Panc1 (cell line): ENCODE results near the gene KRT38. TPM values are rescaled to one million over a fixed set of nuclear protein-coding genes. Genes with fewer than 3 reads are reported as not detected.
"Not testable (repeated sequence)": the region's sequence is repeated elsewhere in the genome, so short reads cannot be mapped to it uniquely, and the experiment has no call there.

ENCODE experiments used
- ATAC-seq: fragments of 200-7000 bp; cut with Tn5 transposase; 2 replicates; pipeline ENCODE4 v1.9.1; 2020; ENCODE audit warnings: mild to moderate bottlenecking, moderate library complexity
- BruUV-seq: library from RNA; stranded (reverse); fragments of 400-500 nt; replicated peaks from 2 replicates; lab custom pipeline; 2021; lab: Mats Ljungman, UMichigan
- CTCF ChIA-PET: fragments of 300-600 bp; sonication (Branson Sonifier 250); formaldehyde crosslinking; loops from one replicate; lab custom pipeline; 2022; ENCODE audit warnings: antibody characterized with exemption; lab: Charles Lee
- POLR2A ChIA-PET: fragments of 300-600 bp; sonication (Branson Sonifier 250); formaldehyde crosslinking; loops from one replicate; lab custom pipeline; 2022; ENCODE audit warnings: antibody characterized with exemption; lab: Charles Lee
- DNase-seq: peaks from one replicate; pipeline ENCODE4 v3.0.0-alpha.2; 2010; ENCODE audit warnings: low read depth, low spot score
- H3K27ac ChIP-seq: 2 replicates; pipeline ENCODE4 v1.5.1; 2011; ENCODE audit warnings: mild to moderate bottlenecking, low read length, inconsistent platforms
- H3K27me3 ChIP-seq: fragments of 200-500 bp; sonication (Bioruptor generic); 2 replicates; pipeline ENCODE4 v1.6.0; 2014; ENCODE audit warnings: low read length, inconsistent platforms; ENCODE audit not compliant: control insufficient read depth, insufficient read depth
- H3K36me3 ChIP-seq: fragments of 200-500 bp; sonication (Bioruptor generic); 2 replicates; pipeline ENCODE4 v1.5.1; 2014; ENCODE audit warnings: inconsistent platforms, mild to moderate bottlenecking, low read length, moderate library complexity; ENCODE audit not compliant: control insufficient read depth, insufficient read depth
- H3K4me1 ChIP-seq: 2 replicates; pipeline ENCODE4 v1.5.1; 2011; ENCODE audit warnings: inconsistent platforms, mild to moderate bottlenecking, low read length, moderate library complexity; ENCODE audit not compliant: control insufficient read depth, insufficient read depth
- H3K4me3 ChIP-seq, 2 experiments: 2 replicates each; pipeline ENCODE4 v1.5.1; 2011 to 2012; ENCODE audit warnings: low read depth in 2 of 2, low read length in 2 of 2, mild to moderate bottlenecking in 2 of 2, inconsistent platforms in 1 of 2, moderate library complexity in 1 of 2
- H3K9me3 ChIP-seq: fragments of 200-500 bp; sonication (Bioruptor generic); 2 replicates; pipeline ENCODE4 v1.5.1; 2014; ENCODE audit warnings: low read depth, mild to moderate bottlenecking, inconsistent platforms, low read length, moderate library complexity; ENCODE audit not compliant: control insufficient read depth, insufficient read depth
- POLR2AphosphoS5 ChIP-seq: IDR thresholded peaks from 2 replicates; pipeline ENCODE4 v1.6.1; 2012; ENCODE audit warnings: mild to moderate bottlenecking, low read depth, low read length, moderate library complexity
- SIN3A ChIP-seq: IDR thresholded peaks from 2 replicates; pipeline ENCODE4 v1.6.1; 2012; ENCODE audit warnings: low read depth, mild to moderate bottlenecking, low read length, moderate library complexity, borderline replicate concordance; ENCODE audit not compliant: insufficient read depth
- TCF7L2 ChIP-seq: IDR thresholded peaks from 2 replicates; pipeline ENCODE4 v1.6.1; 2011; ENCODE audit warnings: mild to moderate bottlenecking, low read depth, low read length, inconsistent platforms
- in situ Hi-C: cut with HindIII; loops from 2 replicates; pipeline ENCODE4 v1.10.0; 2016; ENCODE audit warnings: low sequenced_read_pairs, low pct_unique_long_range_greater_than_20kb
- intact Hi-C: fragments of 100-400 bp; cut with micrococcal nuclease; formaldehyde crosslinking; loops from one replicate; pipeline ENCODE4 v1.10.0; 2022; ENCODE audit not compliant: unreplicated experiment
- total RNA-seq: library from RNA; stranded (reverse); gene quantifications from one replicate; pipeline ENCODE4 v1.2.1, GENCODE V29; 2021; ENCODE audit not compliant: unreplicated experiment
- TF ChIP-seq, protein P1 (sequence below): fragments of 450-650 bp; IDR thresholded peaks from 2 replicates; pipeline ENCODE4 v1.5.1; 2017; ENCODE audit warnings: mild to moderate bottlenecking
- TF ChIP-seq, protein P2 (sequence below), 2 experiments: IDR thresholded peaks; 2 replicates each; pipeline ENCODE4 v1.6.1; 2011 to 2012; ENCODE audit warnings: low read depth in 2 of 2, control low read depth in 1 of 2, low read length in 1 of 2, mild to moderate bottlenecking in 1 of 2, moderate library complexity in 1 of 2; ENCODE audit not compliant: insufficient read depth in 1 of 2

KRT38 gene
- total RNA-seq, 1 experiment from 2014 or later, result not detected

DNA sequence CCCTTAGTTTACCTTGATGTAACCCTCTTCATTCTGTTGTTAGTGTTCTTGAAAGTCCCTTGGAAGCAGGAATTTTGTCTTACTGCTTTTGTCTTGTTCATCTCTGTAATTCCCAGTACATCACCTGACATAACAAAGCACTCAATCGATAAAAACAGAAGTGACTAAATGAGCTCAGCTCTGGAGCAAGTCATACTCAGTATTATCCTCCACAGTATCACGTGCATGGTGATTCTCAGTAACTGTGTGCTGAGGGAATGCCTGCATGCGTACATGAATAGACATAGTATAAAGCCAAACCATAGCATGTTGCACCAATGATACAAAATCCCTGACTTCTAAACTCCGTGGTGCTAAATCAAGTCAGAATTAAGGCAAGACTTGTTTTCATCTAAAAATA, 7.2 kb downstream of the KRT38 start:
- no TSS peak for BruUV-seq
- Histone ChIP-seq H3K4me3 (no peak overlapping the region), H3K27me3 (no peaks in the 10 kb centered on the region), H3K9me3 (no peaks in the 10 kb centered on the region), H3K36me3 (no peaks in the 10 kb centered on the region), H3K27ac (no peak overlapping the region), H3K4me1 (no peaks in the 10 kb centered on the region)
- DNase-seq (no peak), ATAC-seq (no peak)
- CTCF ChIA-PET, result no interaction called here
- TF ChIP-seq SIN3A (no peak), POLR2AphosphoS5 (no peak), TCF7L2 (no peak)
- TF ChIP-seq, protein P1, sequence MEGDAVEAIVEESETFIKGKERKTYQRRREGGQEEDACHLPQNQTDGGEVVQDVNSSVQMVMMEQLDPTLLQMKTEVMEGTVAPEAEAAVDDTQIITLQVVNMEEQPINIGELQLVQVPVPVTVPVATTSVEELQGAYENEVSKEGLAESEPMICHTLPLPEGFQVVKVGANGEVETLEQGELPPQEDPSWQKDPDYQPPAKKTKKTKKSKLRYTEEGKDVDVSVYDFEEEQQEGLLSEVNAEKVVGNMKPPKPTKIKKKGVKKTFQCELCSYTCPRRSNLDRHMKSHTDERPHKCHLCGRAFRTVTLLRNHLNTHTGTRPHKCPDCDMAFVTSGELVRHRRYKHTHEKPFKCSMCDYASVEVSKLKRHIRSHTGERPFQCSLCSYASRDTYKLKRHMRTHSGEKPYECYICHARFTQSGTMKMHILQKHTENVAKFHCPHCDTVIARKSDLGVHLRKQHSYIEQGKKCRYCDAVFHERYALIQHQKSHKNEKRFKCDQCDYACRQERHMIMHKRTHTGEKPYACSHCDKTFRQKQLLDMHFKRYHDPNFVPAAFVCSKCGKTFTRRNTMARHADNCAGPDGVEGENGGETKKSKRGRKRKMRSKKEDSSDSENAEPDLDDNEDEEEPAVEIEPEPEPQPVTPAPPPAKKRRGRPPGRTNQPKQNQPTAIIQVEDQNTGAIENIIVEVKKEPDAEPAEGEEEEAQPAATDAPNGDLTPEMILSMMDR, result no peak
- TF ChIP-seq, protein P2, sequence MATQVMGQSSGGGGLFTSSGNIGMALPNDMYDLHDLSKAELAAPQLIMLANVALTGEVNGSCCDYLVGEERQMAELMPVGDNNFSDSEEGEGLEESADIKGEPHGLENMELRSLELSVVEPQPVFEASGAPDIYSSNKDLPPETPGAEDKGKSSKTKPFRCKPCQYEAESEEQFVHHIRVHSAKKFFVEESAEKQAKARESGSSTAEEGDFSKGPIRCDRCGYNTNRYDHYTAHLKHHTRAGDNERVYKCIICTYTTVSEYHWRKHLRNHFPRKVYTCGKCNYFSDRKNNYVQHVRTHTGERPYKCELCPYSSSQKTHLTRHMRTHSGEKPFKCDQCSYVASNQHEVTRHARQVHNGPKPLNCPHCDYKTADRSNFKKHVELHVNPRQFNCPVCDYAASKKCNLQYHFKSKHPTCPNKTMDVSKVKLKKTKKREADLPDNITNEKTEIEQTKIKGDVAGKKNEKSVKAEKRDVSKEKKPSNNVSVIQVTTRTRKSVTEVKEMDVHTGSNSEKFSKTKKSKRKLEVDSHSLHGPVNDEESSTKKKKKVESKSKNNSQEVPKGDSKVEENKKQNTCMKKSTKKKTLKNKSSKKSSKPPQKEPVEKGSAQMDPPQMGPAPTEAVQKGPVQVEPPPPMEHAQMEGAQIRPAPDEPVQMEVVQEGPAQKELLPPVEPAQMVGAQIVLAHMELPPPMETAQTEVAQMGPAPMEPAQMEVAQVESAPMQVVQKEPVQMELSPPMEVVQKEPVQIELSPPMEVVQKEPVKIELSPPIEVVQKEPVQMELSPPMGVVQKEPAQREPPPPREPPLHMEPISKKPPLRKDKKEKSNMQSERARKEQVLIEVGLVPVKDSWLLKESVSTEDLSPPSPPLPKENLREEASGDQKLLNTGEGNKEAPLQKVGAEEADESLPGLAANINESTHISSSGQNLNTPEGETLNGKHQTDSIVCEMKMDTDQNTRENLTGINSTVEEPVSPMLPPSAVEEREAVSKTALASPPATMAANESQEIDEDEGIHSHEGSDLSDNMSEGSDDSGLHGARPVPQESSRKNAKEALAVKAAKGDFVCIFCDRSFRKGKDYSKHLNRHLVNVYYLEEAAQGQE (IDR thresholded peaks at IDR 0.05; ENCODE audit: insufficient read depth in 1 of 2, low read depth in 2 of 2, low read length in 1 of 2), result no peak
- POLR2A ChIA-PET, result interaction anchor here (0.6 kb wide), 1 partner anchor 521 kb away, joined by 6 read pairs; no protein-coding TSS in a partner anchor
- intact Hi-C loops, result no loop called here
- in situ Hi-C loops, result no loop called here

GRCh38 chr17:41430376-41430775, 10.4 kb downstream of the KRT38 start:
- in situ Hi-C loops, H3K27me3 ChIP-seq, H3K9me3 ChIP-seq, H3K27ac ChIP-seq, BruUV-seq, H3K36me3 ChIP-seq, H3K4me1 ChIP-seq, intact Hi-C loops, ATAC-seq, DNase-seq, POLR2A ChIA-PET, H3K4me3 ChIP-seq, CTCF ChIA-PET: not testable (repeated sequence)

DNA sequence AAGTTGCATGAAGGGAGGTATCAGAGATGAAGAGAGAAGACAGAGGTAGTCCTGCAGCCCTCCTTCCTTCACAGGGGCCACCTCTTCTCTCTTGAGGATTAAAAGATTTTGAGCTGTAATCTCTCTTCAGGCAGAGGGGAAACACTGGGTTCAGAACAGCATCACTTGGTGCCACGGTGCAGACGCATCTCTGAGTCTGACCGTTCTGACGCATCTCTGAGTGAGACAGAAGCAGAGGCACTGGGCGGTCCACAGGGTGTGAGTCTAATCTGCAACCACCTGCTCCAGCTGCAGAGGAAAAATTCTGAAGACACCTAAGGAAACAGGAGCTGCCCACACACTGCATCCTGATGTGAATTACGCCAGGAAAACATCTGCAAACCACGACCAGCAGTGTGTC, 11.1 kb downstream of the KRT38 start:
- no peaks in the 10 kb centered on the region for H3K36me3 ChIP-seq
- no peaks in the 10 kb centered on the region for H3K27me3 ChIP-seq
- no peaks in the 10 kb centered on the region for H3K9me3 ChIP-seq
- H3K27ac ChIP-seq, result no peak overlapping the region
- no peak overlapping the region for H3K4me3 ChIP-seq
- TF ChIP-seq, protein P1, result no peak
- TF ChIP-seq SIN3A, result no peak
- no peak for TF ChIP-seq TCF7L2
- TF ChIP-seq, protein P2 (IDR thresholded peaks at IDR 0.05; ENCODE audit: insufficient read depth in 1 of 2, low read depth in 2 of 2, low read length in 1 of 2), result no peak
- no peak for TF ChIP-seq POLR2AphosphoS5
- H3K4me1 ChIP-seq, result peaks cover 3% of the 10 kb centered on the region; the same call in 1 of the 2 replicates
- ChIA-PET CTCF (no interaction called here), POLR2A (no interaction called here)
- intact Hi-C loops (no loop called here), in situ Hi-C loops (no loop called here)
- DNase-seq (no peak), ATAC-seq (no peak)
- no TSS peak for BruUV-seq
